ENCODE data around the gene C1orf167.
A peak's percentile ranks its signal among the peaks of the same experiment; 100 is the strongest.

Gene C1orf167

GRCh38 chr1:11729498-11730428 lies 32.2 kb upstream of the C1orf167 start:
- TF ChIP-seq, protein P1, sequence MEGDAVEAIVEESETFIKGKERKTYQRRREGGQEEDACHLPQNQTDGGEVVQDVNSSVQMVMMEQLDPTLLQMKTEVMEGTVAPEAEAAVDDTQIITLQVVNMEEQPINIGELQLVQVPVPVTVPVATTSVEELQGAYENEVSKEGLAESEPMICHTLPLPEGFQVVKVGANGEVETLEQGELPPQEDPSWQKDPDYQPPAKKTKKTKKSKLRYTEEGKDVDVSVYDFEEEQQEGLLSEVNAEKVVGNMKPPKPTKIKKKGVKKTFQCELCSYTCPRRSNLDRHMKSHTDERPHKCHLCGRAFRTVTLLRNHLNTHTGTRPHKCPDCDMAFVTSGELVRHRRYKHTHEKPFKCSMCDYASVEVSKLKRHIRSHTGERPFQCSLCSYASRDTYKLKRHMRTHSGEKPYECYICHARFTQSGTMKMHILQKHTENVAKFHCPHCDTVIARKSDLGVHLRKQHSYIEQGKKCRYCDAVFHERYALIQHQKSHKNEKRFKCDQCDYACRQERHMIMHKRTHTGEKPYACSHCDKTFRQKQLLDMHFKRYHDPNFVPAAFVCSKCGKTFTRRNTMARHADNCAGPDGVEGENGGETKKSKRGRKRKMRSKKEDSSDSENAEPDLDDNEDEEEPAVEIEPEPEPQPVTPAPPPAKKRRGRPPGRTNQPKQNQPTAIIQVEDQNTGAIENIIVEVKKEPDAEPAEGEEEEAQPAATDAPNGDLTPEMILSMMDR (conservative IDR thresholded peaks at IDR 0.05): no peak
- TF ChIP-seq ZFX (IDR thresholded peaks at IDR 0.05): no peak
- H3K27ac ChIP-seq: no peak overlapping the region

GRCh38 chr1:11730429-11730891 lies 31.5 kb upstream of the C1orf167 start:
- TF ChIP-seq ZFX (IDR thresholded peaks at IDR 0.05): no peak
- TF ChIP-seq, protein P1 (conservative IDR thresholded peaks at IDR 0.05): no peak
- H3K27ac ChIP-seq: no peak overlapping the region

DNA sequence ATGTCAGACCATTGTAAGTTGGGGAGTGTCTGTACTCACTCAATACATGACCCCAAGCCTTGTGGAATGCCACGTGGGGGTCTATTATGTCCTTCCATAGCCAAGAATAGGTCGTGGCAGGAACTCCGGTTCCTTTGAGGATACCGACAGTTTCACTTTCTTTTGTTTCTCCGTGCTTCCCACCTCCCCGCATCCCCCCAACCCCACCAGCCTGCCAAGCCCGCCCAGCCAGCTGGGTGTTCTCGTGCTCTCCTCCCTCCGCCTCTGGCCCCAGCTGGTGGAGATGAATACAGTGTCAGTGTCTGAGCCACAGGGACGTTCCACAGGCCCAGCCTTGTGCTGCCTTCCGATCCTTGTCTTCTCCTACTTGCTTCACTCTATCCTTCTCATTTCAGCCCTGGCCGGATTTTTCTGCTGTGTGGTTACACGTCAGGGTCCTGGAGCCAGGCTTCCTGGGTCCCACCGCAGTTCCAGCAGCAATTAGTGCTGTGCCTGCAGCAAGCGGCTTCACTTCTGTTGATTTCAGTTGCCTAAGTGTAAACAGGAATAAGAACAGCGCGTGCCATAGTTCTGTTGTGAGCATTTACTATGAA lies 30.2 kb upstream of the C1orf167 start:
- TF ChIP-seq ZFX (IDR thresholded peaks at IDR 0.05): no peak
- TF ChIP-seq, protein P1 (conservative IDR thresholded peaks at IDR 0.05): no peak
- no peak overlapping the region for H3K27ac ChIP-seq

DNA sequence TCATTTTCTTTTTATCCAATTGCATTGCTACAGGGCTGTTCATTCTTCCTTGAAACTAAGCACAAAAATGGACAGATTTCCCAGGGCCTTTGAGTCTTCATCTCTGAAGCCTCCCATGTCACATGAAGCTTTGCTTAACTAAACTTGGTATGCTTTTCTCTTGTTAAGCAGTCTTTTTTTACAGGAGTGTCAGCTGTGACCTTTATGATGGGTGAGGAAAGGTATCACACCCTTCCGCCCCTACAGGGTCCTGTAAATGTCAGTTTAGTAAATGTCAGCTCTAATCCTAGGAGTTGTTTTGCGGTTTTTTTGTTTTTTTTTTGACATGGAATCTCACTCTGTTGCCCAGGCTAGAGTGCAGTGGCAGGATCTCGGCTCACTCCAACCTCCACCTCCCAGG lies 28.7 kb upstream of the C1orf167 start:
- TF ChIP-seq, protein P1 (conservative IDR thresholded peaks at IDR 0.05): no peak
- TF ChIP-seq ZFX (IDR thresholded peaks at IDR 0.05): no peak
- no peak overlapping the region for H3K27ac ChIP-seq

GRCh38 chr1:11735531-11735853 lies 26.5 kb upstream of the C1orf167 start:
- peak overlapping the region; percentile 99 for H3K27ac ChIP-seq
- TF ChIP-seq, protein P1 (conservative IDR thresholded peaks at IDR 0.05): no peak
- no peak for TF ChIP-seq ZFX (IDR thresholded peaks at IDR 0.05)

DNA sequence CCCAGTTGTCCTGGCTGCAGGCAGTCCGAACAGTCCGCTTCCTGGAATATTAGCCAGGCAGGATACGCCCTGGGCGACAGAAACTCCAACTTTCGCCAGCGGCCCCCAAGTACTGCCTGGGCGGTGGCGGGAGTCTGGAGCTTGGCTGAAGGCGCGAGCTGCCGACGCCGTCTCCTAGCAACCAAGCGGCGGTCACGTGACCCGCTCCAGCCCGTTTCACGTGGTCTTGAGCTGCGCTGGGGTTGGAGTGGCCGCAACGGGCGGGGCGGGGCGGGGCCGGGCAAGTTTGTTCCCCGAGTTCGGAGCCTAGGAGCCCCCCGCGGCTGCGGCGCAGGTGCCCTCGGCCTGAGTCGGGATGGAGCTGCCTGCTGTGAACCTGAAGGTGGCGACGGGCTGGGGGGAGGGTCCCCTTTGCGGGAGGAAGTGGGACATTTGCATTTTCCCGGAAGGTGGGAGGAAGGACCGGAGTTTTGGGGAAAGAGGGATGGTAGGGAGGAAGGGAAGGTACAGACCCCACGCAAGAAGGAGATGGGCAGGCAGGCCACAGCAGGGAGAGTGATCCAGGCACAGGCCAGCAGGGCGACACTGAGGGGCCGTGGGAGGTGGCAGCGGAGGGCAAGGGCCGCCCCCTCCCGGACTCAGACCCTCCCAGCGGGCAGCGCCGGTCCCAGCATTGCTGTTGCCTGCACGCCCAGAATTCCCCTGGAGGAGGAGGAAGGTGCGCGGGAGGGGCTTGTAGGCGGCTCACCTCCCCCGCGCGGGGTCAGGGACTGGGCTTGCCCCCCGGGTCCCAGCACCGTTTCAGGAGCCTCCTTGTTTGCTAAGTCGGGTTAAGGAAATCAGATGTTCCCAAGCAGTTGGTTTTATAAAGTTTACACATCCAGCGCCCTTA lies 25.9 kb upstream of the C1orf167 start, which contains the start of gene AGTRAP:
TSS of gene AGTRAP (plus strand) at position 283 of the 892 bp plus-strand sequence. CDS start at position 356, 73 bp downstream.
- H3K27ac ChIP-seq: peak within 1 kb of the TSS; percentile 99
- no peak for TF ChIP-seq ZFX (IDR thresholded peaks at IDR 0.05)
- TF ChIP-seq, protein P1 (conservative IDR thresholded peaks at IDR 0.05): no peak
